HG02588 (cell line): Measurements from ENCODE around the gene PCNX2.
"Not testable (repeated sequence)": the region's sequence is repeated elsewhere in the genome, so short reads cannot be mapped to it uniquely, and the experiment has no call there.

Experiments used
- ATAC-seq: cut with Tn5 transposase; IDR thresholded peaks from one replicate; pipeline ENCODE4 v1.9.1; 2021; ENCODE audit warnings: mild to moderate bottlenecking, moderate library complexity; ENCODE audit not compliant: unreplicated experiment

Gene PCNX2

GRCh38 chr1:233166896-233167295, 128.6 kb downstream of the PCNX2 start:
- no peak for ATAC-seq

- ATAC-seq, result no peak
These were observed 131.8 kb downstream of the PCNX2 start for GRCh38 chr1:233163696-233164095.

GRCh38 chr1:233158322-233158721, 137.2 kb downstream of the PCNX2 start:
- ATAC-seq, result no peak

- ATAC-seq, result no peak
These were observed 138.3 kb downstream of the PCNX2 start for GRCh38 chr1:233157245-233157644.

- no peak for ATAC-seq
These were observed 143.7 kb downstream of the PCNX2 start for GRCh38 chr1:233151861-233152260.

GRCh38 chr1:233144434-233144833, 151.1 kb downstream of the PCNX2 start:
- ATAC-seq, result no peak

- ATAC-seq, result no peak
These were observed 152.3 kb downstream of the PCNX2 start for GRCh38 chr1:233143241-233143640.

- no peak for ATAC-seq
These were observed 154.6 kb downstream of the PCNX2 start for GRCh38 chr1:233140974-233141373.

GRCh38 chr1:233140499-233140898, 155.0 kb downstream of the PCNX2 start:
- ATAC-seq, result no peak

- no peak for ATAC-seq
These were observed 156.5 kb downstream of the PCNX2 start for GRCh38 chr1:233138788-233139585.

- ATAC-seq, result no peak
These were observed 159.7 kb downstream of the PCNX2 start for GRCh38 chr1:233135833-233136232.

- no peak for ATAC-seq
These were observed 163.1 kb downstream of the PCNX2 start for GRCh38 chr1:233132445-233132844.

- ATAC-seq, result not testable (repeated sequence)
These were observed 166.5 kb downstream of the PCNX2 start for GRCh38 chr1:233129031-233129430.

GRCh38 chr1:233127157-233127556, 168.4 kb downstream of the PCNX2 start:
- ATAC-seq, result no peak

- no peak for ATAC-seq
These were observed 172.7 kb downstream of the PCNX2 start for GRCh38 chr1:233122779-233123178.

GRCh38 chr1:233121947-233122559, 173.5 kb downstream of the PCNX2 start:
- no peak for ATAC-seq

- ATAC-seq, result no peak
These were observed 180.7 kb downstream of the PCNX2 start for GRCh38 chr1:233114860-233115259.

GRCh38 chr1:233114159-233114558, 181.4 kb downstream of the PCNX2 start:
- ATAC-seq, result no peak

- no peak for ATAC-seq
These were observed 182.3 kb downstream of the PCNX2 start for GRCh38 chr1:233113009-233113879.

GRCh38 chr1:233112186-233113008, 183.1 kb downstream of the PCNX2 start:
- ATAC-seq, result no peak

- ATAC-seq, result no peak
These were observed 183.8 kb downstream of the PCNX2 start for GRCh38 chr1:233111731-233112130.
